Natural killer cell (primary cell): ENCODE measurements around the gene XXYLT1. TPM values are rescaled to one million over a fixed set of nuclear protein-coding genes. Genes with fewer than 3 reads are reported as not detected.

ENCODE experiments used
- ATAC-seq, 3 donors: fragments of 150-1000 bp in 2 of 3; fragments of 200-7000 bp in 1 of 3; cut with Tn5 transposase; 1 replicate in 1 of 3; 2 replicates in 2 of 3; pipeline ENCODE4 v1.10.0; 2021; ENCODE audit warnings: mild to moderate bottlenecking in 2 of 3, moderate library complexity in 2 of 3
- DNase-seq, 2 donors: peaks; one replicate each; pipeline versions ENCODE4 v3.0.0 to v3.0.0-alpha.2; 2013 to 2021; ENCODE audit warnings: mixed read lengths in 1 of 2
- H3K27ac ChIP-seq: one replicate; pipeline ENCODE4 v1.5.1; 2013; ENCODE audit warnings: mild to moderate bottlenecking, low read length
- H3K27me3 ChIP-seq: one replicate; pipeline ENCODE4 v1.6.1; 2013; ENCODE audit warnings: low read length; ENCODE audit not compliant: control insufficient read depth, insufficient read depth
- H3K36me3 ChIP-seq: one replicate; pipeline ENCODE4 v1.6.1; 2013; ENCODE audit warnings: low read length; ENCODE audit not compliant: control insufficient read depth, insufficient read depth
- H3K4me1 ChIP-seq: one replicate; pipeline ENCODE4 v1.6.1; 2013; ENCODE audit warnings: low read length; ENCODE audit not compliant: control insufficient read depth, insufficient read depth
- H3K4me3 ChIP-seq: one replicate; pipeline ENCODE4 v1.5.1; 2013; ENCODE audit warnings: low read length
- H3K9me3 ChIP-seq: one replicate; pipeline ENCODE4 v1.6.1; 2013; ENCODE audit warnings: low read length; ENCODE audit not compliant: control insufficient read depth, insufficient read depth
- H3K27ac Mint-ChIP-seq, 2 donors: one replicate each; pipeline ENCODE4 v1.8.0; 2022; ENCODE audit warnings: mild to moderate bottlenecking in 2 of 2, mixed read lengths in 2 of 2, moderate library complexity in 1 of 2
- H3K27me3 Mint-ChIP-seq, 2 donors: one replicate each; pipeline ENCODE4 v1.8.0; 2022; ENCODE audit warnings: low read depth in 2 of 2, mixed read lengths in 2 of 2
- H3K36me3 Mint-ChIP-seq: one replicate; pipeline ENCODE4 v1.8.0; 2022; ENCODE audit warnings: mixed read lengths
- H3K4me1 Mint-ChIP-seq, 2 donors: one replicate each; pipeline ENCODE4 v1.8.0; 2022; ENCODE audit warnings: mixed read lengths in 2 of 2
- H3K4me3 Mint-ChIP-seq: one replicate; pipeline ENCODE4 v1.8.0; 2022; ENCODE audit warnings: mild to moderate bottlenecking, moderate library complexity, mixed read lengths
- H3K9me3 Mint-ChIP-seq, 2 donors: one replicate each; pipeline ENCODE4 v1.8.0; 2022; ENCODE audit warnings: mixed read lengths in 2 of 2
- CTCF ChIP-seq: fragments of 200-600 bp; IDR thresholded peaks from one replicate; pipeline ENCODE4 v1.8.0; 2022; ENCODE audit warnings: antibody characterized with exemption
- WGBS: methylation state at CpG from one replicate; pipeline ENCODE4 v1.1.7; 2013; ENCODE audit warnings: missing lambda C conversion rate; ENCODE audit not compliant: insufficient coverage; 5-methylcytosine and 5-hydroxymethylcytosine counted together
- intact Hi-C: fragments of 100-400 bp; cut with micrococcal nuclease; formaldehyde crosslinking; loops from one replicate; pipeline ENCODE4 v1.14.2; 2022
- total RNA-seq, 4 donors: library from RNA; stranded (reverse); fragments of 120-200 nt in 1 of 4; gene quantifications; one replicate each; pipeline versions ENCODE4 v1.2.3 to v1.2.4, GENCODE V29; 2013 to 2022

The XXYLT1 gene
- total RNA-seq, 3 donors from 2014 or later (not counting 1 experiment from before 2014, with no cell fraction given), result 8.7 to 13.6 (median 10.2) TPM

- no peak overlapping the region for H3K4me3 ChIP-seq
- H3K27ac Mint-ChIP-seq, result peak overlapping the region in 1 of 2 donors; percentile 89
- no peak for ATAC-seq
Measured at GRCh38 chr3:195164573-195165264, 106.2 kb downstream of the XXYLT1 start.

GRCh38 chr3:195163719-195164572, 107.0 kb downstream of the XXYLT1 start:
- Mint-ChIP-seq H3K9me3 (no peaks in the 10 kb centered on the region), H3K27ac (peak overlapping the region; percentile 89 to 94), H3K27me3 (no peaks in the 10 kb centered on the region), H3K4me1 (peaks cover 31% of the 10 kb centered on the region in 2 donors), H3K4me3 (no peak overlapping the region), H3K36me3 (no peaks in the 10 kb centered on the region)
- no peak for TF ChIP-seq CTCF
- 88% methylated on average over 6 of the region's 7 CpGs for WGBS
- DNase-seq (no peak), ATAC-seq (no peak)
- Histone ChIP-seq H3K27ac (no peak overlapping the region), H3K27me3 (no peaks in the 10 kb centered on the region), H3K4me3 (no peak overlapping the region), H3K9me3 (no peaks in the 10 kb centered on the region), H3K4me1 (peaks cover 24% of the 10 kb centered on the region), H3K36me3 (no peaks in the 10 kb centered on the region)
- intact Hi-C loops, result no loop called here

More at GRCh38 chr3:195164573-195165264, 106.2 kb downstream of the XXYLT1 start:
- 90% methylated on average over 6 of the region's 6 CpGs for WGBS
- intact Hi-C loops, result no loop called here
- Mint-ChIP-seq H3K9me3 (no peaks in the 10 kb centered on the region), H3K4me1 (peaks cover 31% of the 10 kb centered on the region in 2 donors), H3K27me3 (no peaks in the 10 kb centered on the region), H3K4me3 (no peak overlapping the region), H3K36me3 (no peaks in the 10 kb centered on the region)
- no peak for DNase-seq
- TF ChIP-seq CTCF, result no peak
- no peaks in the 10 kb centered on the region for H3K27me3 ChIP-seq
- peaks cover 24% of the 10 kb centered on the region for H3K4me1 ChIP-seq
- no peaks in the 10 kb centered on the region for H3K9me3 ChIP-seq
- no peak overlapping the region for H3K27ac ChIP-seq
- H3K36me3 ChIP-seq, result no peaks in the 10 kb centered on the region

- no peak for TF ChIP-seq CTCF
- Histone ChIP-seq H3K9me3 (no peaks in the 10 kb centered on the region), H3K36me3 (no peaks in the 10 kb centered on the region), H3K27ac (peak overlapping the region; percentile 79), H3K4me3 (no peak overlapping the region), H3K27me3 (no peaks in the 10 kb centered on the region), H3K4me1 (peaks cover 24% of the 10 kb centered on the region)
- Mint-ChIP-seq H3K4me3 (no peak overlapping the region), H3K36me3 (no peaks in the 10 kb centered on the region), H3K27me3 (no peaks in the 10 kb centered on the region), H3K27ac (peak overlapping the region; percentile 89 to 94), H3K9me3 (no peaks in the 10 kb centered on the region), H3K4me1 (peaks cover 31% of the 10 kb centered on the region in 2 donors)
- WGBS, result 66% methylated on average over 4 of the region's 5 CpGs
- ATAC-seq (no peak), DNase-seq (no peak)
- intact Hi-C loops, result no loop called here
Measured at GRCh38 chr3:195162816-195163215, 108.1 kb downstream of the XXYLT1 start.
